Progenitor cell of endocrine pancreas (in vitro differentiated cells): ENCODE data around the gene PANX2. TPM values are rescaled to one million over a fixed set of nuclear protein-coding genes. Genes with fewer than 3 reads are reported as not detected.

ENCODE experiments used
- DNase-seq: peaks from one replicate; pipeline ENCODE4 v3.0.0; 2021; ENCODE audit warnings: low spot score; ENCODE audit not compliant: unreplicated experiment
- H3K27ac Mint-ChIP-seq: 2 replicates; pipeline ENCODE4 v1.8.0; 2021; ENCODE audit warnings: mild to moderate bottlenecking, moderate library complexity, mixed read lengths
- H3K27me3 Mint-ChIP-seq: 2 replicates; pipeline ENCODE4 v1.8.0; 2021; ENCODE audit warnings: mixed read lengths
- H3K36me3 Mint-ChIP-seq: 2 replicates; pipeline ENCODE4 v1.8.0; 2022; ENCODE audit warnings: mixed read lengths; ENCODE audit not compliant: insufficient read depth
- H3K4me1 Mint-ChIP-seq: 2 replicates; pipeline ENCODE4 v1.8.0; 2021; ENCODE audit warnings: low read depth, mixed read lengths
- H3K4me3 Mint-ChIP-seq: 2 replicates; pipeline ENCODE4 v1.8.0; 2021; ENCODE audit warnings: low read depth, mild to moderate bottlenecking, moderate library complexity, mixed read lengths
- H3K9me3 Mint-ChIP-seq: 2 replicates; pipeline ENCODE4 v1.8.0; 2021; ENCODE audit warnings: low read depth, mixed read lengths
- total RNA-seq: library from RNA; stranded (reverse); gene quantifications from 2 replicates; pipeline ENCODE4 v1.2.1, GENCODE V29; 2021
- TF ChIP-seq, protein P1 (sequence below): fragments of 200-600 bp; sonication (generic); IDR thresholded peaks from one replicate; pipeline ENCODE4 v1.5.0; 2021; ENCODE audit warnings: antibody characterized with exemption, mild to moderate bottlenecking; ENCODE audit not compliant: unreplicated experiment

Gene PANX2
- total RNA-seq, 1 donor from 2014 or later, result 6.3 TPM

DNA sequence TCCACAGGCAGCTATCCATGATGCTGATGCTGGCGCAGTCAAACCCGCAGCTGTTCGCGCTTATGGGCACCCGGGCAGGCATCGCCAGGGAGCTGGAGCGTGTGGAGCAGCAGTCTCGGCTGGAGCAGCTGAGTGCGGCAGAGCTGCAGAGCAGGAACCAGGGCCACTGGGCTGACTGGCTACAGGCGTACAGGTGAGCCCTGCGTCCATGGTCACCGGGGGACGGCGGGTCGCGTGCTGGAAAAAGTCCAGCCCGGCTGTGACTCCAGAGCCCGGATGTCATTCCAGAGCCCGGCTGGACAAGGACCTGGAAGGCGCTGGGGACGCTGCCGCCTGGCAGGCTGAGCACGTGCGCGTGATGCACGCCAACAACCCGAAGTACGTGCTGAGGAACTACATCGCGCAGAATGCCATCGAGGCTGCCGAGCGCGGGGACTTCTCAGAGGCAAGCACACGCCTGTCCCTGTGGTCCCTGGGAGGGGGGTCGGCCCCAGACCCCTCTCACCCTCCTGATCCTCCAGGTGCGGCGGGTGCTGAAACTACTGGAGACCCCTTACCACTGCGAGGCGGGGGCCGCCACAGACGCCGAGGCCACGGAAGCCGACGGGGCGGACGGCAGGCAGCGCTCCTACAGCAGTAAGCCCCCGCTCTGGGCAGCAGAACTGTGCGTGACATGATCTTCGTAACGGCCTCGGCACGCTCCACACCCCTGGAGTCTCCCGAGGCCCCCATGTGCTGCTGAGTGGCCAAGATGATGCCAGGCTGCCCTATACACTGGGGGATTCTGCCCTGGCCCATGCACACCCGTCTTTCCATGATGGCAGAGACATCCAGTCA, 46.4 kb downstream of the PANX2 start:
- H3K4me3 Mint-ChIP-seq, result no peak overlapping the region
- no peaks in the 10 kb centered on the region for H3K9me3 Mint-ChIP-seq
- TF ChIP-seq, protein P1, sequence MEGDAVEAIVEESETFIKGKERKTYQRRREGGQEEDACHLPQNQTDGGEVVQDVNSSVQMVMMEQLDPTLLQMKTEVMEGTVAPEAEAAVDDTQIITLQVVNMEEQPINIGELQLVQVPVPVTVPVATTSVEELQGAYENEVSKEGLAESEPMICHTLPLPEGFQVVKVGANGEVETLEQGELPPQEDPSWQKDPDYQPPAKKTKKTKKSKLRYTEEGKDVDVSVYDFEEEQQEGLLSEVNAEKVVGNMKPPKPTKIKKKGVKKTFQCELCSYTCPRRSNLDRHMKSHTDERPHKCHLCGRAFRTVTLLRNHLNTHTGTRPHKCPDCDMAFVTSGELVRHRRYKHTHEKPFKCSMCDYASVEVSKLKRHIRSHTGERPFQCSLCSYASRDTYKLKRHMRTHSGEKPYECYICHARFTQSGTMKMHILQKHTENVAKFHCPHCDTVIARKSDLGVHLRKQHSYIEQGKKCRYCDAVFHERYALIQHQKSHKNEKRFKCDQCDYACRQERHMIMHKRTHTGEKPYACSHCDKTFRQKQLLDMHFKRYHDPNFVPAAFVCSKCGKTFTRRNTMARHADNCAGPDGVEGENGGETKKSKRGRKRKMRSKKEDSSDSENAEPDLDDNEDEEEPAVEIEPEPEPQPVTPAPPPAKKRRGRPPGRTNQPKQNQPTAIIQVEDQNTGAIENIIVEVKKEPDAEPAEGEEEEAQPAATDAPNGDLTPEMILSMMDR, result no peak
- no peaks in the 10 kb centered on the region for H3K4me1 Mint-ChIP-seq
- H3K27me3 Mint-ChIP-seq, result no peaks in the 10 kb centered on the region
- H3K27ac Mint-ChIP-seq, result no peak overlapping the region
- DNase-seq, result no peak
- H3K36me3 Mint-ChIP-seq, result peaks cover 19% of the 10 kb centered on the region

DNA sequence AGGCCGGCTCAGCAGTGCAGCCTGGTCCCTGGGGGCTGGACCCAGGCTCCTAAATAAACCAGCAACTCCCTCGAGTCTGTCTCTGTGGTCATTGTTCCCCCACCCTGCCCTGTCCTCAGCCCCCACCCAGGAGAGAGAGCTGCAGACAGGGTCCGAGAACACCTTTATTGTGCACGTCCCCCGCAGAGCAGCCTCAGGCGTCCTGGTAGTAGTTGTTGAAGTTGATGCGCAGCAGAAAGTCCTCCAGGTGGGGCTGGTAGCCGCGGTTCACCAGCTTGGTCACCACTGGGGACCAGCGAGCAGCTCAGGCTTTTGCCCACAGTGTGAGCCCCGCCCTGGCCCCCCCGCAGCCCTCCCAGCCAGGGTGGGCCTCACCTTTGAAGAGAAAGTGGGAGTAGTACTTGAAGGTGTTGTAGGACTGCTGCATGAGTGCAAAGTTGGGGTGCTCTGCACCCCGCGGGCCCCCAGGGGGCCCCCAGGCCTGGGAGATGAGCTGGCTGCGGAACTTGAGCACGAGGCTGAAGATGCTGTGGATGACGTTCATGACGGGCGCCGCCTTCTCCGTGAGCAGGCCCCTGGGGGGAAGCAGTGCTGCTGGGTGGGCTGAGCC, 47.1 kb downstream of the PANX2 start:
- DNase-seq, result no peak
- Mint-ChIP-seq H3K4me3 (no peak overlapping the region), H3K36me3 (peaks cover 15% of the 10 kb centered on the region), H3K4me1 (no peaks in the 10 kb centered on the region), H3K9me3 (no peaks in the 10 kb centered on the region), H3K27me3 (no peaks in the 10 kb centered on the region), H3K27ac (no peak overlapping the region)
- TF ChIP-seq, protein P1, result no peak

DNA sequence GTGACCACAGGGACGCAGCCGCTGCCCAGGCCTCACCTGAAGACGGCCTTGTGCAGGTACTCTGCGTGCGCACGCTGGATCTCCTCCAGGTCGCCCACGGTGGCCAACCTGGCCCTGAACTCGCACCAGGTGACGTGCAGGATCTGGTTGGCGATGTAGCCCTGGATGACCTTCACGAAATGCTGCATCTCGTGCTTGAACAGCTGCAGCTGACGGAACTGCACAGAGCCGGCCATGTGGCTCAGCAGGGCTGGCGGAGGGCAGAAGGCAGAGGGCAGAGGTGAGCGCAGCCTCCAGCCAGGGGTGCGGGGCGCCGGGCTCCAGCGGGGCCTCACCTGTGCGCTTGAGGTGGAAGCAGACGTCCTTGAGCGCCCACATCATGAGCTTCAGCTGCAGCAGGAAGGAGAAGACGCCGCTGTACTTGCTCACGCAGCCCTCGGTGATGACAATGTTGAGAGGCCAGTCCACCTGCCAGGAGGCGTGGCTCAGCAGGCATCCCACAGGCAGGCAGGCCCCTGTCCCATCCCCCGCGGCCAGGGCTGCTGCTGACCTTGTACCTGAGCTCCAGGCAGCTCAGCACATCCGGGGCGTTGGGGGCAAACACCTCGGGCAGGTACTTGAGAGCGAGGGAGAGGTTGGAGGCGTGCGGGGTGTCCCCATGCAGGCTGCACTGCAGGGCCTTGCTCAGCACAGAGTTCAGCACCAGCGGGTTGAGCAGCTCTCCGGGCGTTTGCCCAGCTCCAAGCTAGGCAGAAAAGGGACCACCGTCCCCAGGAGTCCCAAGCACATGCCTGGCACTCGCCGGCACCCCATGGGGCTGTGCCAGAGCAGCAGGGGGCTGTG, 47.8 kb downstream of the PANX2 start:
- TF ChIP-seq, protein P1, result no peak
- H3K9me3 Mint-ChIP-seq, result no peaks in the 10 kb centered on the region
- H3K27me3 Mint-ChIP-seq, result no peaks in the 10 kb centered on the region
- DNase-seq, result no peak
- H3K27ac Mint-ChIP-seq, result no peak overlapping the region
- H3K4me1 Mint-ChIP-seq, result no peaks in the 10 kb centered on the region
- H3K36me3 Mint-ChIP-seq, result peaks cover 9% of the 10 kb centered on the region
- no peak overlapping the region for H3K4me3 Mint-ChIP-seq

DNA sequence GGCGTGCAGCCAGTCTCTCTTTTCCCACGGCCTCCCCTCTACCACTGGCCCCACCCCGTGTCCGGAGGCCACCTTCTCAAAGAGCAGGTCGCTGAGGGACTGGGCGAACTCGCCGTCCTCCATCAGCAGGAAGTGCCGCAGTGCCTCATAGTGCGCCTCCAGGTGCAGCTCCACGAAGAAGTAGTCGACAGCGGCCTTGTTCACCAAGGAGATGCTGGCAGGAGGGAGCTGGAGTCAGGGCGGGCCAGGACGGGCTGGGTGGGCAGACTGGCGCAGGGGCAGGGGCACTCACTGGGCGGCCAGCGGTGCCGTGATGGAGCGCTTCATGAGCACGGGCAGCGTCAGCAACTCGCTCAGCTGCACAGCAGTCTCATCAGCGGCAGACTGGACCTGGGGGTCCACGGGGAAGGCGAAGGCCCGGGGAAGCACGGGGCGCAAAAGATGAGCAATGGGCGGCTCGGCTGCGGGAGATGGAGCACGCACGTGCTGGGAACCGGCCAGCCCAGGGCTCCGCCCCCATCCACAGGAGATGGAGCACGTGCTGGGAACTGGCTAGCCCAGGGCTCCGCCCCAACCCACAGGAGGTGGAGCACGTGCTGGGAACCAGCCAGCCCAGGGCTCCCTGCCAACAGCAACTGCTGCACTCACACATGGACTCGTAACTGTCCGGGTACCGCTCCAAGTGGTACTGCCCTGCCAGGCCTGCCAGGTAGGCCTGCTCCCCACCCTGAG, 48.6 kb downstream of the PANX2 start:
- H3K4me3 Mint-ChIP-seq, result no peak overlapping the region
- no peaks in the 10 kb centered on the region for H3K9me3 Mint-ChIP-seq
- H3K36me3 Mint-ChIP-seq, result peaks cover 7% of the 10 kb centered on the region
- no peak overlapping the region for H3K27ac Mint-ChIP-seq
- TF ChIP-seq, protein P1, result no peak
- H3K27me3 Mint-ChIP-seq, result no peaks in the 10 kb centered on the region
- H3K4me1 Mint-ChIP-seq, result no peaks in the 10 kb centered on the region
- DNase-seq, result no peak
